Type B pancreatic cell (in vitro differentiated cells): ENCODE measurements around the gene CHN2. TPM values are rescaled to one million over a fixed set of nuclear protein-coding genes. Genes with fewer than 3 reads are reported as not detected.
A peak's percentile ranks its signal among the peaks of the same experiment; 100 is the strongest.

Source experiments
- DNase-seq: peaks from one replicate; pipeline ENCODE4 v3.0.0; 2021; ENCODE audit warnings: mixed read lengths; ENCODE audit not compliant: unreplicated experiment; ENCODE audit errors: extremely low spot score
- H3K27ac Mint-ChIP-seq: 2 replicates; pipeline ENCODE4 v1.8.0; 2021; ENCODE audit warnings: mild to moderate bottlenecking, mixed read lengths
- H3K27me3 Mint-ChIP-seq: 2 replicates; pipeline ENCODE4 v1.8.0; 2021; ENCODE audit warnings: mixed read lengths
- H3K36me3 Mint-ChIP-seq: 2 replicates; pipeline ENCODE4 v1.8.0; 2021; ENCODE audit warnings: mixed read lengths
- H3K4me1 Mint-ChIP-seq: one replicate; pipeline ENCODE4 v1.8.0; 2021; ENCODE audit warnings: mixed read lengths; ENCODE audit not compliant: unreplicated experiment
- H3K4me3 Mint-ChIP-seq: 2 replicates; pipeline ENCODE4 v1.8.0; 2021; ENCODE audit warnings: mild to moderate bottlenecking, mixed read lengths
- H3K9me3 Mint-ChIP-seq: 2 replicates; pipeline ENCODE4 v1.8.0; 2021; ENCODE audit warnings: mixed read lengths
- CTCF ChIP-seq: fragments of 200-600 bp; sonication (generic); conservative IDR thresholded peaks from 2 replicates; pipeline ENCODE4 v1.5.0; 2021; ENCODE audit warnings: antibody characterized with exemption, mild to moderate bottlenecking
- total RNA-seq: library from RNA; stranded (reverse); gene quantifications from 2 replicates; pipeline ENCODE4 v1.2.1, GENCODE V29; 2021; ENCODE audit warnings: low replicate concordance

The CHN2 gene
- total RNA-seq, 1 donor from 2014 or later, result 19.7 TPM

DNA sequence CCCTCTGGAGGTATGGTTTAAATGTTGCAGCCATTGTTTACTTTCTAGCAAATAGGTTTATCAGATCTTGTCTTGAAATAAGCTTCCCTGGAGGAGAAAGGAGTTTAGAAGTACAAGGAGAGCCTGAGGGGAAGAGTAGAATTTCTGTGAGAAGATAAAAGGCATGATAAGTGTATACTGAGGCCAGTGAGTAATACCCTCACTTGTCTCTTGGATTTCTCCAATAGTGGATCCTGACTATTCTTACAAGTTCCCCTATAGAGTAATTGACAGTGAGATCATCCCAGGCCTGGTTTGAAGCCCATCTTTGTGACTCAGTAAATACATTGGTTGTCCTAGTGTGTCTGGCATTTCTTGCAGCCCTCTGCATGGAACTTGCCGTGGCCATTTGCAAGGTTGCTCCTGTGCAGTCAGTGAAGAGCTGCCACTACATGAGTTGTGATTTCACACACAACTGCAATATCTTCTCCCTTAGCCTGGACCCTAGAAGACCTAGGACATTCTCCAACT is 41.6 kb downstream of the CHN2 start:
- Mint-ChIP-seq H3K4me3 (no peak overlapping the region), H3K36me3 (peaks cover 20% of the 10 kb centered on the region), H3K27ac (no peak overlapping the region), H3K27me3 (no peaks in the 10 kb centered on the region), H3K9me3 (peaks cover 8% of the 10 kb centered on the region), H3K4me1 (peaks cover 21% of the 10 kb centered on the region)
- TF ChIP-seq CTCF, result no peak
- DNase-seq, result no peak

- Mint-ChIP-seq H3K27ac (no peak overlapping the region), H3K27me3 (no peaks in the 10 kb centered on the region), H3K4me1 (peaks cover 15% of the 10 kb centered on the region)
These were observed 42.1 kb downstream of the CHN2 start for GRCh38 chr7:29236649-29237048.

DNA sequence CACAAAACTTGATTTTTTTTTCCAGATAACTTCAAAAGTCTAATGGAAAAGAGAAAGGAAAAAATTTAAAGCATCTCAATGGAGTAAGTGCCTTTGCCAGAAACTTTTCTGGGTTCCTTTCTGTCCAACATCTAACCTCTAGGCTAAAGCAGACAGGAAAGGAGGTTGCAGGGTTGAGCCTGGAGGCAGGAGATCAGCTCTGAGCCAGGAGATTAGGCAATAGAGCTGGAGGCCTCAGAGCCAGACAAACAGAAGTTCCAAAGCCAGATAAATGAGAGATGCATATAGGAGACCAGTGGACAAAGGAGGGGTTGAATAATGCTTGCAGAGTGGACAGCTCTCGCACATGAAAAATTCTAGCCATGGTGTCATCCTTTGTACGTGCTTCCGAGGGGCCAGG is 42.9 kb downstream of the CHN2 start:
- Mint-ChIP-seq H3K9me3 (peaks cover 8% of the 10 kb centered on the region), H3K27me3 (no peaks in the 10 kb centered on the region), H3K4me1 (peaks cover 7% of the 10 kb centered on the region), H3K27ac (no peak overlapping the region), H3K4me3 (no peak overlapping the region), H3K36me3 (peaks cover 20% of the 10 kb centered on the region)
- TF ChIP-seq CTCF, result no peak
- DNase-seq, result no peak

More at GRCh38 chr7:29236649-29237048, 42.1 kb downstream of the CHN2 start:
- peaks cover 8% of the 10 kb centered on the region for H3K9me3 Mint-ChIP-seq
- DNase-seq, result no peak
- H3K4me3 Mint-ChIP-seq, result no peak overlapping the region
- H3K36me3 Mint-ChIP-seq, result peaks cover 20% of the 10 kb centered on the region
- TF ChIP-seq CTCF, result no peak

DNA sequence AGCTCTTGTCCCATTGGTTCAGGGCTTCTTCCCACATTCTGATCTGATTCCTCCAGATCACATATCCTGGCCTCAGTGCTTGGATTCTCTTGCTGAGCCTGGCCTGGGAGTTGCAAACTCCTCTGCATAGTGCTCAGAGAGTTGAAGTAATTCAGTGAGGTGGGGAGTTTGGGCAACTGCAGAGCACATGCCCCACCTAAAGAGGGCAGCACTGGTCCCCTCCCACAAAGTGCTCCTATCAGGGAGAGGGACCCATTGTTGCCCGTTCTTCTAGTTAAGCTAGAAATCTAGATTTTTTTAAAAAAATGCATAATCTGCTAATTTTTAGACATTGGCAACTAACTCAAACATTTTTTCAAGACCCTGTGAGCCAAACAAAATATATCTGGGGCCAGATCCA is 45.1 kb downstream of the CHN2 start:
- peak; percentile 38 for TF ChIP-seq CTCF
- Mint-ChIP-seq H3K4me3 (no peak overlapping the region), H3K9me3 (peaks cover 3% of the 10 kb centered on the region), H3K27ac (no peak overlapping the region), H3K27me3 (no peaks in the 10 kb centered on the region), H3K36me3 (peaks cover 10% of the 10 kb centered on the region), H3K4me1 (no peaks in the 10 kb centered on the region)
- DNase-seq, result no peak

DNA sequence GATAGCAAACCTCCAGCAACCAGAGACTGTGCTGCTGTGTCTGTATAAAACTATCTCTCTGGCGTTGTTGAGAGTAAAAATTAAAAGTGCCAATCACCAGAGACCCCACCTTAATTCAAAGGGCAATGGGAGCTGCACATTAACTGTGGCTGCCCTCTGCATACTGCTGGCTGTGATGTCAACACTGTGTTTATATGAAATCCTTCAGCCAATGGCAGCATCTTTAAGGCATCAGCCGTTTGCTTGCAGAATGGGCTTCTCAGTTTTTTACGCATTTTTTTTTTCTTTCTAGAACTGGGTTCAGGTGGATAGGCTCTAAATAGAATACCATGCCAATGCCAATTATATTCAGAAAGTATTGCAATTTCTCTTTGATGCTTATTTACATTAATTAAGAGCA is 47.7 kb downstream of the CHN2 start:
- Mint-ChIP-seq H3K27ac (no peak overlapping the region), H3K36me3 (peaks cover 4% of the 10 kb centered on the region), H3K4me1 (no peaks in the 10 kb centered on the region), H3K9me3 (no peaks in the 10 kb centered on the region), H3K27me3 (no peaks in the 10 kb centered on the region), H3K4me3 (no peak overlapping the region)
- TF ChIP-seq CTCF, result no peak
- no peak for DNase-seq
